Measurements from ENCODE around the gene PGA3. TPM values are rescaled to one million over a fixed set of nuclear protein-coding genes. Genes with fewer than 3 reads are reported as not detected.
A peak's percentile ranks its signal among the peaks of the same experiment; 100 is the strongest.

The PGA3 gene
- total RNA-seq, 1 donor from 2014 or later, result not detected

DNA sequence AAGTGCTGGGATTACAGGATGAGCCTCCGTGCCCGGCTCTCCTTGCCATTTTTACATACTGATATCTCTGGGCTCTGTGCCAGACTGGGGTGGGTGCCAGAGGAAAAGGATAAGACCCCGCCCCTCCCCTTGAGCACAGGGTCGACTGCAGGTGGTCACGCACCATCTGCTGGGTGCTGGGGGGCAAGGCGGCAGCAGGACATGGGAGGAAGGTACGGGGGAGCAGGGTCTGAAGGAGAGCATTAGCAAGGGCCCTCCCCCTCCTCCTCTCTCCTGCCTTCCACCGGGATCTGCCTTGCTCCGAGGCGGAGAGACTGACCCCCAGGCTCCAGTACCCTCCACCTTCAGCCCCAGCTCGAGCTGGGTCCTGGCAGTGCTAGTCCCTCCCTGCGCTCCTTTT lies 9.7 kb upstream of the PGA3 start:
- H3K4me3 ChIP-seq, result no peak overlapping the region
- peak overlapping the region; percentile 5 for H2AFZ ChIP-seq (replicated peaks)
- Mint-ChIP-seq H3K4me3 (no peak overlapping the region), H3K9me3 (no peaks in the 10 kb centered on the region), H3K36me3 (no peaks in the 10 kb centered on the region), H3K4me1 (peaks cover 5% of the 10 kb centered on the region), H3K27me3 (ENCODE audit: insufficient read depth, low read depth) (peaks cover 5% of the 10 kb centered on the region), H3K27ac (no peak overlapping the region)
- H3K9ac ChIP-seq, result no peak overlapping the region
- H3K4me1 ChIP-seq, result no peaks in the 10 kb centered on the region
- no peaks in the 10 kb centered on the region for H3K79me2 ChIP-seq (ENCODE audit: low read depth)
- no peak for DNase-seq (ENCODE audit: low spot score)
- no peaks in the 10 kb centered on the region for H3K27me3 ChIP-seq
- H3K27ac ChIP-seq, result no peak overlapping the region
- no peak overlapping the region for H3K4me2 ChIP-seq
- TF ChIP-seq EZH2phosphoT487 (IDR thresholded peaks at IDR 0.05), result no peak
- TF ChIP-seq, protein P1, sequence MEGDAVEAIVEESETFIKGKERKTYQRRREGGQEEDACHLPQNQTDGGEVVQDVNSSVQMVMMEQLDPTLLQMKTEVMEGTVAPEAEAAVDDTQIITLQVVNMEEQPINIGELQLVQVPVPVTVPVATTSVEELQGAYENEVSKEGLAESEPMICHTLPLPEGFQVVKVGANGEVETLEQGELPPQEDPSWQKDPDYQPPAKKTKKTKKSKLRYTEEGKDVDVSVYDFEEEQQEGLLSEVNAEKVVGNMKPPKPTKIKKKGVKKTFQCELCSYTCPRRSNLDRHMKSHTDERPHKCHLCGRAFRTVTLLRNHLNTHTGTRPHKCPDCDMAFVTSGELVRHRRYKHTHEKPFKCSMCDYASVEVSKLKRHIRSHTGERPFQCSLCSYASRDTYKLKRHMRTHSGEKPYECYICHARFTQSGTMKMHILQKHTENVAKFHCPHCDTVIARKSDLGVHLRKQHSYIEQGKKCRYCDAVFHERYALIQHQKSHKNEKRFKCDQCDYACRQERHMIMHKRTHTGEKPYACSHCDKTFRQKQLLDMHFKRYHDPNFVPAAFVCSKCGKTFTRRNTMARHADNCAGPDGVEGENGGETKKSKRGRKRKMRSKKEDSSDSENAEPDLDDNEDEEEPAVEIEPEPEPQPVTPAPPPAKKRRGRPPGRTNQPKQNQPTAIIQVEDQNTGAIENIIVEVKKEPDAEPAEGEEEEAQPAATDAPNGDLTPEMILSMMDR (IDR thresholded peaks at IDR 0.05), result no peak
- TF ChIP-seq EZH2 (IDR thresholded peaks at IDR 0.05), result no peak
- no peaks in the 10 kb centered on the region for H3K9me3 ChIP-seq (ENCODE audit: low read depth)
- H4K20me1 ChIP-seq (ENCODE audit: low read depth), result no peaks in the 10 kb centered on the region
- H3K36me3 ChIP-seq, result no peaks in the 10 kb centered on the region
- no peaks in the 10 kb centered on the region for H3F3A ChIP-seq (ENCODE audit: low read depth)

- H3K27ac Mint-ChIP-seq, result no peak overlapping the region
- H4K20me1 ChIP-seq (ENCODE audit: low read depth), result no peaks in the 10 kb centered on the region
- no peaks in the 10 kb centered on the region for H3F3A ChIP-seq (ENCODE audit: low read depth)
- DNase-seq (ENCODE audit: low spot score), result no peak
- H3K36me3 Mint-ChIP-seq, result no peaks in the 10 kb centered on the region
- no peaks in the 10 kb centered on the region for H3K4me1 ChIP-seq
- peaks cover 1% of the 10 kb centered on the region for H3K9me3 Mint-ChIP-seq
- H3K4me3 Mint-ChIP-seq, result no peak overlapping the region
- H3K36me3 ChIP-seq, result no peaks in the 10 kb centered on the region
- no peak overlapping the region for H3K27ac ChIP-seq
- no peaks in the 10 kb centered on the region for H3K27me3 ChIP-seq
- no peak for TF ChIP-seq EZH2 (IDR thresholded peaks at IDR 0.05)
- no peak for TF ChIP-seq EZH2phosphoT487 (IDR thresholded peaks at IDR 0.05)
- TF ChIP-seq, protein P1 (IDR thresholded peaks at IDR 0.05), result no peak
- H3K27me3 Mint-ChIP-seq (ENCODE audit: insufficient read depth, low read depth), result peaks cover 5% of the 10 kb centered on the region
- H3K9me3 ChIP-seq (ENCODE audit: low read depth), result no peaks in the 10 kb centered on the region
- no peak overlapping the region for H3K4me3 ChIP-seq
- H3K79me2 ChIP-seq (ENCODE audit: low read depth), result no peaks in the 10 kb centered on the region
- H3K9ac ChIP-seq, result no peak overlapping the region
- no peak overlapping the region for H3K4me2 ChIP-seq
- H2AFZ ChIP-seq (replicated peaks), result peak overlapping the region; percentile 5
- H3K4me1 Mint-ChIP-seq, result peaks cover 5% of the 10 kb centered on the region
Measured at GRCh38 chr11:61194169-61194671, 9.1 kb upstream of the PGA3 start.

DNA sequence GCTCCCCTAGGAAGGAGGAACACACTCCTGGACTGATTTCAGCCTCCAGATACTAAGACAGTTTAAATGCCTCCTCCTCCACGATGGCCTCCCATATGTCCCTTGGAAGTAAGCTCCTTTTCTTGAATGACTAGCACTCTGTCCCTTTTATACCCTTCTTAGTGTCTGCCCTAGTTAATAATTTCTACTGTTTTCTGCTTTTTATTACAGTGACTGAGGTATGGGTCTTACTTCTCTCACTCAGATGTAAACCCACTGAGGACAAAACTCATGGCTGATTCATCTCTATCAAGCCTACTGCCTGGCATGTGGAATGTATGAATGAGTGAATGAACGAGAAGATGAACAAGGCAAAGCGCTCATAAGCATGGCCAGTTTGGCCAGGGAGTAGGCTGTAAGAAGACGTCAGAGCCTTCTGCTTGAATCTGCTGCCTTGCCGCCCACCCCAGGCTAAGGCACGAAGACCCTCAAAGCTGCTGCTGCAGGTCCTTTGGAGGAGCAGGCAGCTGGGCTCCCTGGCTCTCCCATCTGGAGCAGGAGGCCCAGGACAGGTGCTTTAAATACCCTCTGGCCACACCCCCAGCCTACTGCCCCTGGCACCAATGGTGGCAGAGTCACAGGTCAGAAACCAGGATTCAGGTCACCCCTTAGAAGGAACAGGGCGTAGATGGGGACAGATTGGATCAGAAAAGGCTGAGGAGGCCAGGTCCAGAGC lies 8.2 kb upstream of the PGA3 start:
- TF ChIP-seq EZH2phosphoT487 (IDR thresholded peaks at IDR 0.05), result no peak
- no peak for TF ChIP-seq EZH2 (IDR thresholded peaks at IDR 0.05)
- TF ChIP-seq, protein P1 (IDR thresholded peaks at IDR 0.05), result no peak
- Mint-ChIP-seq H3K36me3 (no peaks in the 10 kb centered on the region), H3K4me3 (no peak overlapping the region), H3K27me3 (ENCODE audit: insufficient read depth, low read depth) (peaks cover 7% of the 10 kb centered on the region), H3K27ac (peak overlapping the region; percentile 26), H3K4me1 (peaks cover 5% of the 10 kb centered on the region), H3K9me3 (peaks cover 3% of the 10 kb centered on the region)
- H3F3A ChIP-seq (ENCODE audit: low read depth), result no peaks in the 10 kb centered on the region
- H3K4me2 ChIP-seq, result no peak overlapping the region
- H3K9ac ChIP-seq, result no peak overlapping the region
- H3K27ac ChIP-seq, result no peak overlapping the region
- H3K4me1 ChIP-seq, result no peaks in the 10 kb centered on the region
- no peaks in the 10 kb centered on the region for H4K20me1 ChIP-seq (ENCODE audit: low read depth)
- no peak for DNase-seq (ENCODE audit: low spot score)
- no peaks in the 10 kb centered on the region for H3K36me3 ChIP-seq
- H3K27me3 ChIP-seq, result no peaks in the 10 kb centered on the region
- H3K79me2 ChIP-seq (ENCODE audit: low read depth), result no peaks in the 10 kb centered on the region
- H3K9me3 ChIP-seq (ENCODE audit: low read depth), result no peaks in the 10 kb centered on the region
- H3K4me3 ChIP-seq, result no peak overlapping the region
- no peak overlapping the region for H2AFZ ChIP-seq (replicated peaks)

Data from neural progenitor cell (in vitro differentiated cells).